Aorta (tissue), 5 donors: Measurements from ENCODE around the gene EFNA1. TPM values are rescaled to one million over a fixed set of nuclear protein-coding genes. Genes with fewer than 3 reads are reported as not detected.
A peak's percentile ranks its signal among the peaks of the same experiment; 100 is the strongest.

Source experiments
- ATAC-seq: fragments of 200-7000 bp; cut with Tn5 transposase; one replicate; pipeline ENCODE4 v1.9.1; 2022; ENCODE audit warnings: moderate library complexity; ENCODE audit not compliant: low FRiP score
- DNase-seq, 2 donors: peaks; one replicate each; pipeline ENCODE4 v3.0.0-alpha.2; 2020
- H3K27ac ChIP-seq, 2 donors: one replicate each; pipeline ENCODE4 v1.5.1; 2013; ENCODE audit warnings: low read length in 2 of 2, mild to moderate bottlenecking in 2 of 2, moderate library complexity in 2 of 2, control low read depth in 1 of 2, inconsistent platforms in 1 of 2, low read depth in 1 of 2
- H3K27me3 ChIP-seq, 2 donors: one replicate each; pipeline ENCODE4 v1.6.1; 2013; ENCODE audit warnings: control low read depth in 1 of 2, low read length in 1 of 2, mild to moderate bottlenecking in 1 of 2, moderate library complexity in 1 of 2; ENCODE audit not compliant: insufficient read depth in 2 of 2, control insufficient read depth in 1 of 2
- H3K36me3 ChIP-seq, 2 donors: one replicate each; pipeline ENCODE4 v1.6.1; 2013; ENCODE audit warnings: control low read depth in 1 of 2, low read length in 1 of 2, mild to moderate bottlenecking in 1 of 2; ENCODE audit not compliant: insufficient read depth in 2 of 2, control insufficient read depth in 1 of 2
- H3K4me1 ChIP-seq, 2 donors: one replicate each; pipeline ENCODE4 v1.6.1; 2013; ENCODE audit warnings: low read length in 2 of 2, control low read depth in 1 of 2, mild to moderate bottlenecking in 1 of 2, moderate library complexity in 1 of 2; ENCODE audit not compliant: insufficient read depth in 2 of 2, control insufficient read depth in 1 of 2
- H3K4me3 ChIP-seq, 2 donors: one replicate each; pipeline ENCODE4 v1.5.1; 2013; ENCODE audit warnings: low read length in 2 of 2, control low read depth in 1 of 2, mild to moderate bottlenecking in 1 of 2
- H3K9me3 ChIP-seq: one replicate; pipeline ENCODE4 v1.6.1; 2013; ENCODE audit warnings: mild to moderate bottlenecking, low read length; ENCODE audit not compliant: control insufficient read depth
- WGBS, 2 donors: extraction: QIAGEN DNeasy Blood & Tissue Kit; methylation state at CpG; one replicate each; pipeline ENCODE4 v1.1.7; 2013; 5-methylcytosine and 5-hydroxymethylcytosine counted together
- intact Hi-C, 2 donors: fragments of 100-400 bp; cut with DNase I; formaldehyde crosslinking; loops; one replicate each; pipeline versions ENCODE4 v1.14.2 to v1.15.0; 2022
- polyA plus RNA-seq, 2 donors: library from polyadenylated mRNA; stranded (reverse); fragments of 200-250 nt; gene quantifications; one replicate each; pipeline ENCODE4 v1.2.3, GENCODE V29; 2013
- total RNA-seq, 2 donors: library from RNA; stranded (reverse); fragmentation: NEBNext Ultra II Directional; extraction: Animal tissue kit (Norgen Biotek cat#: 25700); gene quantifications; one replicate each; pipeline ENCODE4 v1.2.1, GENCODE V29; 2021
- donor health status: healthy with polysubstance abuse.
- donor health status: Bipolar disorder and iron deficiency.
- donor health status: DM: no; HTN: no; CAD: no.
- donor health status: DM: no; HTN: no; CAD: no.
- donor health status: DM: yes; HTN: yes; CAD: no.

Gene EFNA1
- total and polyA plus RNA-seq, 4 donors, result 7.1 to 49.1 (median 15.5) TPM

- intact Hi-C loops, result no loop called here
Measured at GRCh38 chr1:155172732-155173477, 45.2 kb downstream of the EFNA1 start, which contains the start of gene KRTCAP2. KRTCAP2 (minus strand) TSS chr1:155173304; CDS start chr1:155173224, 80 bp downstream.

GRCh38 chr1:155173478-155174323 lies 46.0 kb downstream of the EFNA1 start, which contains the start of gene TRIM46:
TRIM46 (plus strand) TSS chr1:155173849; CDS start chr1:155173967, 118 bp downstream.
- Histone ChIP-seq H3K36me3 (peaks cover 0 to 3% of the 10 kb centered on the region in 2 donors), H3K27me3 (no peaks in the 10 kb centered on the region), H3K9me3 (no peaks in the 10 kb centered on the region), H3K27ac (peak within 1 kb of the TSS in 1 of 2 donors; percentile 71), H3K4me3 (peak within 1 kb of the TSS; percentile 68 to 86), H3K4me1 (no peaks in the 10 kb centered on the region)
- ATAC-seq (no peak), DNase-seq (peak; percentile 67 to 79)
- intact Hi-C loops, result no loop called here
- WGBS, 2 donors, result 0 to 1% methylated on average over 36 to 38 of the region's 38 CpGs

More at GRCh38 chr1:155172732-155173477, 45.2 kb downstream of the EFNA1 start, which contains the start of gene KRTCAP2:
- Histone ChIP-seq H3K4me3 (peak within 1 kb of the TSS; percentile 68 to 86), H3K9me3 (no peaks in the 10 kb centered on the region), H3K4me1 (no peaks in the 10 kb centered on the region), H3K36me3 (peaks cover 0 to 3% of the 10 kb centered on the region in 2 donors), H3K27ac (peak within 1 kb of the TSS in 1 of 2 donors; percentile 71), H3K27me3 (no peaks in the 10 kb centered on the region)
- DNase-seq (peak; percentile 97 to 98), ATAC-seq (peak; percentile 92)
- 0 to 1% methylated on average over 47 to 57 of the region's 57 CpGs for WGBS, 2 donors

GRCh38 chr1:155174324-155175280 lies 46.9 kb downstream of the EFNA1 start:
- H3K4me1 ChIP-seq, result no peaks in the 10 kb centered on the region
- H3K27ac ChIP-seq, result no peak overlapping the region
- no peaks in the 10 kb centered on the region for H3K27me3 ChIP-seq
- DNase-seq (peak; percentile 60 to 75), ATAC-seq (no peak)
- no peaks in the 10 kb centered on the region for H3K9me3 ChIP-seq
- peaks cover 0 to under 1% of the 10 kb centered on the region in 2 donors for H3K36me3 ChIP-seq
- intact Hi-C loops, result loop anchor here in 1 of 2 donors (5.0 kb wide), 1 partner anchor 53 kb away; no protein-coding TSS in a partner anchor
- 5 to 8% methylated on average over 35 of the region's 35 CpGs for WGBS, 2 donors
- no peak overlapping the region for H3K4me3 ChIP-seq

- H3K4me1 ChIP-seq, result no peaks in the 10 kb centered on the region
- ATAC-seq (no peak), DNase-seq (peak in 1 of 2 donors; percentile 63)
- no peaks in the 10 kb centered on the region for H3K27me3 ChIP-seq
- H3K9me3 ChIP-seq, result no peaks in the 10 kb centered on the region
- 87 to 90% methylated on average over 10 to 12 of the region's 12 CpGs for WGBS, 2 donors
- no peak overlapping the region for H3K27ac ChIP-seq
- intact Hi-C loops, result loop anchor here in 1 of 2 donors (5.0 kb wide), 1 partner anchor 52 kb away; no protein-coding TSS in a partner anchor
- no peak overlapping the region for H3K4me3 ChIP-seq
- no peaks in the 10 kb centered on the region for H3K36me3 ChIP-seq
Measured at GRCh38 chr1:155175281-155175926, 47.7 kb downstream of the EFNA1 start.

GRCh38 chr1:155175927-155176371 lies 48.3 kb downstream of the EFNA1 start:
- Histone ChIP-seq H3K27me3 (no peaks in the 10 kb centered on the region), H3K4me1 (no peaks in the 10 kb centered on the region), H3K4me3 (no peak overlapping the region), H3K36me3 (no peaks in the 10 kb centered on the region), H3K9me3 (no peaks in the 10 kb centered on the region), H3K27ac (no peak overlapping the region)
- intact Hi-C loops, result loop anchor here in 1 of 2 donors (1.0 to 5.0 kb wide), 2 partner anchors 17 to 51 kb away; no protein-coding TSS in a partner anchor
- ATAC-seq (no peak), DNase-seq (peak; percentile 46 to 76)
- WGBS, 2 donors, result 81 to 86% methylated on average over 9 of the region's 9 CpGs

- 60 to 61% methylated on average over 8 of the region's 8 CpGs for WGBS, 2 donors
- peak; percentile 75 for ATAC-seq
- intact Hi-C loops, result loop anchor here in 1 of 2 donors (1.0 to 5.0 kb wide), 2 partner anchors 17 to 51 kb away; no protein-coding TSS in a partner anchor
- Histone ChIP-seq H3K4me1 (no peaks in the 10 kb centered on the region), H3K4me3 (no peak overlapping the region), H3K9me3 (no peaks in the 10 kb centered on the region), H3K27ac (no peak overlapping the region), H3K36me3 (no peaks in the 10 kb centered on the region), H3K27me3 (no peaks in the 10 kb centered on the region)
- DNase-seq, result peak; percentile 90 to 95
Measured at GRCh38 chr1:155176544-155177071, 48.9 kb downstream of the EFNA1 start.

- Histone ChIP-seq H3K27ac (no peak overlapping the region), H3K4me3 (no peak overlapping the region), H3K36me3 (no peaks in the 10 kb centered on the region), H3K9me3 (no peaks in the 10 kb centered on the region), H3K27me3 (no peaks in the 10 kb centered on the region), H3K4me1 (no peaks in the 10 kb centered on the region)
- ATAC-seq (no peak), DNase-seq (peak in 1 of 2 donors; percentile 61)
- intact Hi-C loops, result loop anchor here in 1 of 2 donors (5.0 kb wide), 1 partner anchor 50 kb away; no protein-coding TSS in a partner anchor
- WGBS, 2 donors, result 83 to 84% methylated on average over 11 of the region's 11 CpGs
Measured at GRCh38 chr1:155177192-155177917, 49.7 kb downstream of the EFNA1 start.
